GM21825 (cell line): ENCODE data around the gene SRSF12.
"Not testable (repeated sequence)": the region's sequence is repeated elsewhere in the genome, so short reads cannot be mapped to it uniquely, and the experiment has no call there.

Experiments used
- ATAC-seq: cut with Tn5 transposase; IDR thresholded peaks from one replicate; pipeline ENCODE4 v1.9.1; 2021; ENCODE audit warnings: mild to moderate bottlenecking, moderate library complexity; ENCODE audit not compliant: unreplicated experiment

The SRSF12 gene

GRCh38 chr6:89073014-89073620 is 44.8 kb downstream of the SRSF12 start:
- no peak for ATAC-seq

GRCh38 chr6:89071036-89071435 is 46.8 kb downstream of the SRSF12 start:
- no peak for ATAC-seq

GRCh38 chr6:89069536-89070163 is 48.2 kb downstream of the SRSF12 start:
- no peak for ATAC-seq

- no peak for ATAC-seq
Measured at GRCh38 chr6:89068695-89069094, 49.2 kb downstream of the SRSF12 start.

- ATAC-seq = no peak
Measured at GRCh38 chr6:89067796-89068195, 50.1 kb downstream of the SRSF12 start.

- no peak for ATAC-seq
Measured at GRCh38 chr6:89066940-89067646, 50.8 kb downstream of the SRSF12 start.

- ATAC-seq = not testable (repeated sequence)
Measured at GRCh38 chr6:89066121-89066520, 51.8 kb downstream of the SRSF12 start.

- not testable (repeated sequence) for ATAC-seq
Measured at GRCh38 chr6:89064931-89065330, 52.9 kb downstream of the SRSF12 start.

GRCh38 chr6:89063881-89064280 is 54.0 kb downstream of the SRSF12 start:
- no peak for ATAC-seq

- ATAC-seq = no peak
Measured at GRCh38 chr6:89059227-89059626, 58.6 kb downstream of the SRSF12 start.

GRCh38 chr6:89058627-89059026 is 59.2 kb downstream of the SRSF12 start:
- no peak for ATAC-seq

- no peak for ATAC-seq
Measured at GRCh38 chr6:89057759-89058158, 60.1 kb downstream of the SRSF12 start.

GRCh38 chr6:89054208-89054607 is 63.7 kb downstream of the SRSF12 start:
- ATAC-seq = no peak

- ATAC-seq = no peak
Measured at GRCh38 chr6:89051676-89052075, 66.2 kb downstream of the SRSF12 start.

GRCh38 chr6:89050697-89051096 is 67.2 kb downstream of the SRSF12 start:
- no peak for ATAC-seq

GRCh38 chr6:89050155-89050554 is 67.7 kb downstream of the SRSF12 start:
- ATAC-seq = no peak

- no peak for ATAC-seq
Measured at GRCh38 chr6:89048985-89049384, 68.9 kb downstream of the SRSF12 start.

- no peak for ATAC-seq
Measured at GRCh38 chr6:89048288-89048923, 69.5 kb downstream of the SRSF12 start.

GRCh38 chr6:89047473-89047872 is 70.4 kb downstream of the SRSF12 start:
- no peak for ATAC-seq
